ENCODE measurements around the gene PHRF1.

PHRF1 gene

DNA sequence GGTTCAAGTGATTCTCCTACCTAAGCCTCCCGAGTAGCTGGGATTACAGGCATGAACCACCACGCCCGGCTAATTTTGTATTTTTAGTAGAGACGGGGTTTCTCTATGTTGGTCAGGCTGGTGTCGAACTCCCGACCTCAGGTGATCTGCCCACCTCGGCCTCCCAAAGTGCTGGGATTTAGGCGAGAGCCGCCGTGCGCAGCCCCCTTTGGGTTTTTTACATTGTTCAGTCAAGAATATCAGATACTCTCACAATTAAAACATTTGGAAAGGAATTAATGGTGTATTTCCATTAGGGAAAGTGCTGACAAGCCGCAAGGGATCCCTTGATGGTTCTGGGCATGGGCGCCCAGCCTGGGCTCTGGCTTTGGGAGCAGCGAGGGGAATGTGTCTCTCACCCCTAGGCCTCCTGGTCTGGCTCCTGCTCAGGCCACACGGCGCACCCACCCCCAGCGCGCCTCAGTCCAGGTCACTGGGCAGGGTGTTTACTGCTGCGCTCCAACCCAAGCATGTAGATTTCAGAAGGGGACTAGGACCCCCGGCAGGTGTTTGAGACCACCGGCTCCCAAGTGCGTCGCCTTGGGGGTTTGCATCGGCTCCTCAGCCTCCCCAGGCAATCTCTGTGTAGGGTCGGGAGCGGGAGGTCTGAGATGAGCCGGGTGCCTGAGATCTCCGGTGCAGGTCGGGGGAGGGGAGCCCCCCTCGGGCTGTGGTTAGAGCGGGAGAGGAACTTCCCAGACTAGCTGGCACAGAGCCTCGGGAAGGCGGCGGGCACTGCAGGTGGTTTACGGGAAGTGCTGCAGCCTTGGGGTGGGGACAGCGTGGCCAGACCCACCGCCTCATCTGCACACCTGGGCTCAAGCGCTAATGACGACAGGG is 40.3 kb downstream of the PHRF1 start:
- no peak for DNase-seq

DNA sequence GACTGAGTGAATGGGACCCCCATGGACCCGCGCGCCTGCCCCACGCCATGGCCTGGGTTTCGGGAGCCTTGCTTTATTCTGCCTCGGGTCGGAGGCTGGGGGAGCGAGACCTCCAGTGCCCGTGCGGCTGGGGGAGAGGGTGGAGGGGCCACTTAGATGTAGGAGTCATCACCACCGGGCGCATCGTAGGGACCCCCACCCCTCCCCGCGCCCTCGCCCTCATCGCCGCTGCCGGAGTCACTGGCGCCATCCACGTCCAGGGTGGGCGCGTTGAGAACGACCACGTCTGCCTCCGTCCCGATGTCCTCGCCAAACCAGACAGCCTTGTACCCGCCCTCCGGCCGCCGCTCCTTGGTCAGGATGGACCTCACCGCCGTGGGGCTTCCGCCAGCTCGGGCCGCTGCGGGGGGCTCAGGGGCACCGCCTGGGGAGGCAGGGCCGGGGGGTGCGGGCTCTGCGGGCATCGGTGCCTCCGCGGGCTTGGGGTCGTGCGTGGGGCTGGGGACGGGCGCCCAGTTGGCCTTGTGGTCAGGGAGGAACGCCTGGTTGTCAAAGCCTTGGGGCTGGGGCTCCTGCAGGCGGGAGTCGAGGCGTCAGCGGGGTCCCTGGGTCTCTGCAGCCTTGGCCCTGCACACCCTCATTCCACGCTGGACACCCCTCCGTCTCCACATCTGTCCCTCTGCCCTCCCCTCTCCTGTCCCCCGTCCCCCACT is 41.1 kb downstream of the PHRF1 start:
- no peak for DNase-seq

DNA sequence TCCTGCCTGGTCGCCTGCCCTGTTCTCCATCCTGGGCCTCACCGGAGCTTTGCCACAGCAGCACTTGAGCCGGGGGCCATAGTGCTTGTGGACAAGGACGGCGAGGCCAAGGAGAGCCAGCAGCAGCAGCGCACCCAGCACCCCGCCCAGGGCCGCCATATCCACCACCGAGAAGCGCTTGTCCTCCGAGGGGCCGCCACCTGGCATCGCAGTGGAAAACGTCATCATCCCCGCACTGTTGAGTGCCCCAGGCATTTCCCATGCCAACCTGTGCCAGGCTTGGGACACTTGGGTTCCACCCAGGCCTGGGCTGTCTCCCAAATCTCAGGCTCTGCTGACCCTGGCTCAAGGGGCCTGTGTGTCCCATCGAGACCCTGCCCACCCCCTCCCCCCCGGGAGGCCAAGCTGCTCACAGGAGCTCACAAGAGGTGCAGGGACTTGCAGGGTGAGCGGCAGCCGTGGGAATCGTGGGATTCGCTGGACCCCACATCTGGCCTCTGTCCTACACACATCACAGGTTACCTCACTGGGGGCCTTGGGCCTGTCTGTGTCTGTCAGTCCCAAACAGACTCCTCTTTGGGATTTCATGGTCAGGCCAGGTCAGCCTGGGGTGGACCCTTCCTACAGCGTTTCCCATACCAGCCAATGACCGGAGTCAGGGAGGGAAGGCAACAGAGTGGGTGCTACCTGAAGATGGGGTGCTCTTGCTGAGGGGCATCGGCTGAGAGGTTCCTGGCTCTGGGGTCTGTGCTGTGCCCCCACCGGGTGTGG is 41.8 kb downstream of the PHRF1 start:
- no peak for DNase-seq

DNA sequence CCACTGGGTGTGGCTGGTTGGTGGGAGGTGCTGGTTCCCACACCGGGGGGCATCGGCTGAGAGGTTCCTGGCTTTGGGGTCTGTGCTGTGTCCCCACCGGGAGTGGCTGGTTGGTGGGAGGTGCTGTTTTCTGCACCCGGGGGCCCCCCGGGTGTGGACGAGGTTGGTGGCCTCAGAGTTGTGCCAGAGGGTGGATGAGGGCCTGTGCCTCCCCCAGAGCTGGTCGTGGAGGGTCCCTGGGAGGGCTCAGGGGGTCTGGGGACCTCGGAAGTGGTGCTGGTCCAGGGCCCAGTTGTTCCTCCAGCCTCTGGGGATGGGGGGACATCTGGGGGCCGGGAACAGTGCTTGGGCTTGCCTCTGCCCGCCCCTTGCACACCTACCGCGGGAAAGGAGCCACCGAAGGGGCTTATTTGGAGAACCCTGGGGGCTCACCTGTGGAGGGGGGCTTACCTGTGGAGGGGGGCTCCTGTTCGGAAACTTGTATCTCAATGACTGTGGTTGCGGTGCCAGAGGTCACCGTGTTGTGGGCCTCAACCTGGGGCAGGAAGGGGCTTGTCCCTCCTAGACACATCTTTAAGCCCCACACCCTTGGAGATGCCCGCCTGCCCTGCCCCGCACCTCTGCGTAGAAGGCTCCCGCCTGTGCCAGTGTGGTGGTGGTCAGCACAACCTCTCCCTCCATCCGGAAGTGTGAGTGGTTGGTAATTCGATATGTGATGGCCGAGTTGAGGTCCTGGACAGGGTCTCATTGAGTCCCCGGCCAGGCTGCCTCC is 42.8 kb downstream of the PHRF1 start:
- no peak for DNase-seq

DNA sequence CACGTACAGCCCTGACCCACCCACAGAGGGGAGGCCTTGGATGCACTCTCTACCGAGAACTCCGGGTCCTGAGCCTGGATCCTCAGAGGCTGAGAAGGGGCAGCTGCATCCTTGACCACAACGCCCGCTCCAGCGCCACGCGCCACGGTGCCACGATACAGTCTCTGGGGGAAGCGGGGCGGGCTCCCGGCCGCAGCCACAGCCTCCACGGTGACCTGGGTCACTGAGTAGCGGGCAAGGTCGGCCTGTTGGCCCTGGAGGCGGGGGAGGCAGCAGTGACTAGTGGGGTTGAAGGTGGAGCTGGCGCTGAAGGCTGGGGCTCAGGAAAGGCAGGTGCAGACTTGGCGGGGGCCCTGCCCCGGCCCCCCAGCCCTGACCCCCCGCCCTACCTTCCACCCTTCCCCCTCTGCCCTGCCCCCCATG is 43.4 kb downstream of the PHRF1 start:
- no peak for DNase-seq

DNA sequence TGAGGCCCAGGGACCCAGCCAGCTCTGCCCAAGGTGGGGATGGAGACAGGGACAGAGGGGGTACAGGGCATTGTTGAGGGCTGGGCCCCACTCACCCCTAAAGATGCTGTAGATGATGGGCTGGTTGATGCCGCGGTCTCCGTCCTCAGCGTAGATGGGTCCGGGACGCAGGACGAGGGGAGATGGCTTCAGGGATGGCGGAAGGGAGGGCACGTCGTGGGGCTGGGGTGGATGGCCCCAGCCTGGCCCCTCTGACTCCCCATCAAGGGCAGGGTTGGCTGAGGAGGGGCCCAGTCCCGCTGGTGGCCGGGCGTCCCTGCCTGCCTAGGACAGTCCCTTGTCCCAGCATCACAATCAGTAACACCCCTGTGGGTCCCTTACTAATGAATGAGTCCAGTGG is 43.9 kb downstream of the PHRF1 start:
- DNase-seq: no peak

DNA sequence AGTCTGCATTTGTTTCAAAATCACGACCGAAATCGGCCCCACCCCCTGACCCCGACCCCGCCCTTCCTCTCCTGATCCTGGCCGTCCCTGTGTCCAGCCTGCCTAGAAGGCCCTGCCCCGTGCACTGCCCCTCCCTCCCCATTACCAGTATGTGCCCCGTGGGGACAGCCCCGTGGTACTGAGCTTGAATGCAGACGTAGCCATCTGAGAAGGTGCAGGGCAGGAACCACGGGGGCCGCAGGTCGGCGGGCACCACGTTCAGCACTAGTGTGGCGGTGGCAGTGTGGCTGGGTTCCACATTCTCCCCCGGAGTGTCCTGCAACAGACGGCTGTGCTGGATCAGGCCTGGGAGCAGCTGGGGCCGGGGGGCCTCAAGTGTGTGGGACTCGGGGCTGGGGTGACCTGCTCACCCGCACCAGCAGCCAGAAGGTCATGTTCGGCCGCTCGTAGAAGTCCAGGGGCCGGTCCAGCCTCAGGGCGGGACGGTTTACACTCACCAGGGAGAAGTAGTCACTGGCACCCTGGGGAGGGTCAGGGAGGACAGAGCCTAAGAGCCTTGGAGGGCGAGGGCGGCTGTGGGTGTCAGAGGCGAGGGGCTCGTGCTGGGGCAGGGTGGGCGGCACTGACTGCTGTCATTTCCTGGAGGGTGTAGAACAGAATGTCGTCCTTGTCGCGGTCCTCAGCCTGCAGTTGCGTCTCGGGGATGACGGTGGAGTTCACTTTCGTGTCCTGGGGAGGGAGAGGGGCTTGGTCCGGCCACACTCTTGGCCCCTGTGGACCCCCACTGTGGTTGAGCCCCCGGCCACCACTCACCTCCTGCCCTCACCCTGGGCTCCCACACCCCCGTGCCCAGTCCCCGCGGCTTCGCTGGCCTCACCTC is 44.9 kb downstream of the PHRF1 start:
- no peak for DNase-seq

DNA sequence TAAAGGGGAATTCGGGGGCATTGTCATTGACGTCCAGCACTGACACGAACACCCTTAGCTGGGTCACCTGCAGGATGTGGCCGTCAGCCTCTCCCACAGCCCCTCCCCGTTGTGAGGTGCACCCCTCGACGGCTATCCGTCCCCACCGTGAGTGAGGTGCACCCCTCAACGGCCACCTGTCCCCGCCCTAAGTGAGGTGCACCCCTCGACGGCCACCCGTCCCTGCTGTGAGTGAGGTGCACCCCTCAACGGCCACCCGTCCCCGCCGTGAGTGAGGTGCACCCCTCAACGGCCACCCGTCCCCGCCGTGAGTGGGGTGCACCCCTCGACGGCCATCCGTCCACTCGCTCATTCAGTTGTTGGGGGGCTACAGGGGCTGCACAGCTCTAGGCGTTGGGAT is 45.6 kb downstream of the PHRF1 start:
- no peak for DNase-seq

DNA sequence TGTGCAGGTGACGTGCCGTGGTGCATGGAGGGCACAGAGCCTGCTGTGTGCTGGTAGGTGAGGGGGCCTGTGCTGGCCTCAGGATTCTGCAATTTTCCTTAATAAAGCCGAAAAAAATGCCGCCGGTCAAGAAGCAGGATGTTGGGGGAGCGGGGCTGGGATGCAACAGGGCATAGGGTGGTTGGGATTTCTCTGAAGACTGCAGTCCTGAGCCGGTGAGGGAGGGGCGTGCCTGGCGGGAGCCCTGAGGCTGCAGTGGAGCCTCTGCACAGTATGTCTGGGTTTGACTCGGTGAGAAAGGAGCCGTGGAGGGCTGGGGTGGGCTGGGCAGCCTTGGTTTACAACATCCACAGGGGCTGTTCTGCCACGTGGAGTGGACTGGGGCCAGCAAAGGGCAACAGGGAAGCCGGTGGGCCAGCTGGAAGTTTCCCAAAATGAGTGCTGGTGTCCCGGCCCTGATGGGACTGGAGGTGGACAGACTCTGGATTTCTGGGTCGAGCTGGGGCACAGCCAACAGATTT is 47.1 kb downstream of the PHRF1 start:
- no peak for DNase-seq

DNA sequence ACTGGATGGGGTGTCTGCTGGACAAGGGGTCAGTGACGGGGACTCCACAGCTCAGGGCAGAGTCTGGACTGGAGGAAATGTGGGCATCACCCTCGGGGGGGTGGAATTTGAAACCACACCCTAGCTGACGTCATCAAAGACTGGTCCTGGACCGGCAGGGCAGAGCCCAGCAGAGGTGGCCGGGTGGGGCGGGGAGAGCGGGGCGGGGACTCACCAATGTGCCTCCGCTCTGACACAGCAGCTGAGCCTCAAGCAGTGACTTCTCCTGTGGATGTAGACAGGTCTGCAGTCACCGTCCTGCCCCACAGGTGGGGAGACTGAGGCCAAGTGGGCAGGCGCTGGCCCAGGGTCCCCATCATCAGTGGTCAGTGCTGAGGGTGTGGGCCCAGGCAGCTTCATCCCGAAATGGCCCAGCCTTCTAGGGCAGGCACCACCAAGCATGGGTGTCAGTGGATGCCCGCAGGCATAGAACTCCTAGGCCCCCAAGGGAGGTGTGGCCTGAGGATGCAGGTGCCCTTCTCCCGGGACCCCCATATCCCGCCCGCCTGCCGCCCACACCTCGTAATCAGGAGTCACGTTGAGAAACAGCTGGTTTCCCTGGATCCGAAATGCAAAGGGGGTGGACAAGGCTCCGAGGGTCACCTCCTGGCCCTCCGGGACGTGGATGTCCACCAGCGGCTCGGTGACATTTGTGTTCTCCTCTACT is 47.9 kb downstream of the PHRF1 start:
- DNase-seq: no peak

DNA sequence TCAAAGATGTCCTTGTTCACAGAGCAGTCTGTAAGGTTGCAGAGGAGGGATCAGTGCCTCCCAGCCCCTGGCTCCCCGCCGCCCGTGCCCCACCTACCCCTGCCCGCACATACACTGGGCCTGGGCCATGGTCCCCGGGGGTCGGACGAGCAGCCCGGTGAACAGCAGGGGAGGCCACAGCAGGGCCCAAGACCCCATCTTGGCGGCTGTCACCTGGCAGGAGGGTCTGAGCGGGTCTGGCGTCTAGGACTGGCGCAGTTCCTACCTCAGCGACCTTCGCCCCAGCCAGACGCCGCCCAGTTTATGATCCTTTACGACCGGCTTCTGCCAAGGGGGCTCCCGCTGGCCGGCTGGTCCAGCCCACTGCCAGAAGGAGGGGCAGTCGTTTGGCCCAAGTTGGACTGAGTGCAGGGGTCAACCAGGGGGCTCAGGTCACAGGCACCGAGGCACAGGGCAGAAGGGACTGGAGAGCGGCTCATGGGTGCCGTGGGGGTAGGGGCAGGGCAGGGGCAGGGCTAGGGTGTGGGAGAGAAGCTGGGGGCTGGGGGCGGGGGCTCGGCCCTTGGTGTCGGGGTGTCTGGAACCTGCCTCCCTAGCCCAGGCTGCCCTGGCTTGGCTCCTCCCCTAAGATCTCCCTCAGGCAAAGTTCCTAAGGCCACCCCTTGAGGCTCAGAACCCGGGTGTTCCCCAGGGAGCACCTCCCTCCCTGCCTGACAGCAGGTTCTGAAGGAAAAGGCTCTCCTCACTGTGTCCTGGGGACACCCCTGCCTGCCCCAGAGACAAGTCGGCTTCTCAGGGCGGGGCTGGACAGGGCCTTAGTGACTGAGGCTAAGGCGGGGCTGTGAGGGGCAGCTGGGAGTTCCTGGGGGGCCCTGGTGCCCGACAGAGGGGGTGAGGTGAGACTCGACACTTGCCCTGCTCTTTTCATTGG is 48.7 kb downstream of the PHRF1 start, which contains the start of gene CDHR5:
Gene CDHR5, minus strand, starts transcription at position 251 of the 931 bp plus-strand sequence. Its CDS starts 53 bp downstream, at position 198.
- no peak for DNase-seq

DNA sequence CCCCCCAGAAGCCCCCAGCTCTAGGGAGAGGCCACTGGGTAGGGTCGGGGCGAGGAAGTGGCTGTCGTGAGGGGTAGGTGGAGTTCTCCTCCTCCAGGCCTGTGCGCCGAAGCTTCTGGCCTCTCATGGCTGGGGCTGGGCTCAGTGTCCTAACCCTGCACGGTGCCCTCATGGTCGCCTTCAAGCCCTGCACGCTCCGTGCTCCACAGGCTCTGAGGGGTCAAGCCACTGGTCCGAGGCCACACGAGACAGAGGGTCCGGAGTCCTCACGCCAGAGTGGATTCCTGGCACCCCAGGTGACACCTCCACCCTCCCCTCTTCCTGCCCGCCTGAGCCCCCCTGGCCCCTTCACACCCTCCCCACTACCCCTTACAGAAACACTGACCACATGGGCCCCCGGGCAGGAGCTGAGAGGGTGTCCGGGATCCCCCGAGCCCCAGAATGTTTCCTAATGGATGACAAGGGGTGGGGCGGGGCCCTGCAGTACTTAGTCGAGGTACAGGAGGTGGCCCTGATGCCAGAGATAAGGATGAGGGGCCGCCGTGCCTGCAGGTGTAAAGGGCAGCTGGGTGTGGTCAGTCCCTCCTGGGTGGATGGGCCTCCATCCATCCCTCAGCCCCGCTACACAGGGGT is 49.5 kb downstream of the PHRF1 start:
- DNase-seq: no peak

DNA sequence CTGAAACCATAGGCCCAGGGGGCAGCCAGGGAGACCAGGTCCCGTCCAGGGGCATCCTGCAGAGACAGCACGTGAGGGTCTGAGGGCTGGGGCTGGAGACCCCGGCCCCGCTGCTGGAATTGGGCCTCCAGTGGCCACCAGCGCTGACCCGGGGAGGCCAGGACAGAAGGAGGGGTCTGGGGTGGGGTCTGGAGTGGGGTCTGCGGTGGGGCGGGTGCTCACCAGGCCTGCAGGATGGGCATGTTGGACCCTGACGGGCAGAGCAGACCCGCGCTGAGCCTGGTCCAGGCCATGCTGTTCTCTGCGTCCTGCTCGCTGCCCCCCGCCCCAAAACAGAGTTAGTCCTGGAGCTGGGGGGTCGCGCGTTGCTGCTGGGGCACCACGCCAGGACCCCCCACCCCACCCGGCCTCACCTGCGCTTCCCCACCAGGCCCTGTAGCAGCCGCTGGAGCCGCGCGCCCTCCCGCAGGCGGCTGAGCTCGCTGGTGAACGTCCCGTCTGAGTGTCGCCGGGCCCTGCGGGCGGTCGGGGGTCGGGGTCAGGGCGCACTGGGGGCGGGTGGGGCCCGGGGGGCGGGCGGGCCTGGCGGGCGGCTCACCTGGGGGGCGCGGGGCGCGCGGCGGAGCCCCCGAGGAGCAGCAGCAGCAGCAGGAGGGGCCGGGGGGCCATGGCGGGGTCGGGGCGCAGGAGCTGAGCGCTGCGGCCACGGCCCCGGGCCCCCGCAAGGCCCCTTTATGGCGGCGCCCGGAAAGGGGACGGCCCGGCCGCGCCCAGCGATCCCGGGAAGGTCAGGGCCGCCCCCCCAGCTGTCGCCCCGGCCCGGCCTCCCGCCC is 50.4 kb downstream of the PHRF1 start, which contains the start of gene SCT:
Gene SCT, minus strand, starts transcription at position 707 of the 833 bp plus-strand sequence. Its CDS starts 38 bp downstream, at position 669.
- DNase-seq: no peak

DNA sequence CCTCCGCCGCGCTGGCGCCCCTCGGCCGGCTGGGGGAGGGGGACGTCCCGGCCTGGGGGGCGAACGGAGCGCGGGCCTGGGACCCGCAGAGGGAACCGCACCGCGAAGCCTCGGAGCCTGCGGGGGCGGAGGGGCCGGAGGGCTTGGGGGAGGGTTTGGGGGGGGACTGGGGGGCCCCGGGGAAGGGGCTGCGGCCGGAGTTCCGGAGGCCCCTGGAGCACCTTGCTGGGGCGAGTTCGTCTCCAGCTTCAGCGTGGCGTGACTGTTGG is 51.0 kb downstream of the PHRF1 start:
- DNase-seq: no peak

DNA sequence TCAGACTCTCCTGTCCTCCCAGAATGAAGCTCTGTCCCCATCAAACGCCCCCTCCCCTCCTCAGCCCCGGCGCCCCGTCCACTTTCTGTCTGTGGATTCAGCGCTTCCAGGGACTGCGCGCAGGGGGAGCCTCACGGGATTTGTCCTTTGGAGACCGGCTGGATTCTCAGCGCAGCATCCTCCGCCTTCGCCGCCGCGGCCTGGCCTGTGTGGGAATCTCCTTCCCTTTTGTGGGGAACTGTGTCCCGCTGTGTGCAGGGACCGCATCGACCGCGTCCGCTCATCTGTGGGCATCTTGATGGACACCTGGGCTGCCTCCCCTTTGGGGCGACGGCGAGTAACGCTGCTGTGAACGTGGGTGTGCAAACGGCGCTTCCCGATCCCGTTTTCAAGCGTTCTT is 51.8 kb downstream of the PHRF1 start:
- no peak for DNase-seq

DNA sequence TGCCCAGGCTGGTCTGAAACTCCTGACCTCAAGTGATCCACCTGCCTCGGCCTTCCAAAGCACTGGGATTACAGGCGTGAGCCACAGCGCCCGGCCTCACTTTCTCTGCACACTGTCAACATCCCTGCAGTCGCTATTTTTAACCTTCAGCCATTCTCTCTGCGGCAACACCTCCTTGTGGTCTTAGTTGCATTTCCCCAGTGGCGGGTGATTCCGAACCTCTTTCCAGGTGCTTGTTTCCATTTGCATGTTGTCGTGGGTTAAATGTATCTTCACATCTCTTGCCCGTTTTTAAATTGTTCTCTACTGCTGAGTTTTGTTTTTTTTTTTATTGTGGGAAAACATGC is 52.9 kb downstream of the PHRF1 start:
- no peak for DNase-seq

DNA sequence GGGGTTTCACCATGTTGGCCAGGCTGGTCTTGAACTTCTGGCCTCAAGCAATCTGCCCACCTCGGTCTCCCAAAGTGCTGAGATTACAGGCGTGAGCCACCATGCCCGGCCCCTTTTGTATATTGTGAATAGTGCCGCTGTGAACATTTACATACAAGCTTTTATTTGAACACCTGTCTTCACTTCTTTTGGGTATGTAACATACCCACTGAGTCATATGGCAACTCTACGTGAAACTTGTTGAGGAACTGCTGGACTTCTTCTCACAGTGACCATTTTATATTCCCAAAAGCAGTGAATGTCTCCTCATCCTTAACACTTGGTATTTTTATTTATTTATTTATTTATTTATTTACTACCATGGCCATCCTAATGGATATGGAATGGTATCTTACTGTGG is 54.6 kb downstream of the PHRF1 start:
- no peak for DNase-seq

DNA sequence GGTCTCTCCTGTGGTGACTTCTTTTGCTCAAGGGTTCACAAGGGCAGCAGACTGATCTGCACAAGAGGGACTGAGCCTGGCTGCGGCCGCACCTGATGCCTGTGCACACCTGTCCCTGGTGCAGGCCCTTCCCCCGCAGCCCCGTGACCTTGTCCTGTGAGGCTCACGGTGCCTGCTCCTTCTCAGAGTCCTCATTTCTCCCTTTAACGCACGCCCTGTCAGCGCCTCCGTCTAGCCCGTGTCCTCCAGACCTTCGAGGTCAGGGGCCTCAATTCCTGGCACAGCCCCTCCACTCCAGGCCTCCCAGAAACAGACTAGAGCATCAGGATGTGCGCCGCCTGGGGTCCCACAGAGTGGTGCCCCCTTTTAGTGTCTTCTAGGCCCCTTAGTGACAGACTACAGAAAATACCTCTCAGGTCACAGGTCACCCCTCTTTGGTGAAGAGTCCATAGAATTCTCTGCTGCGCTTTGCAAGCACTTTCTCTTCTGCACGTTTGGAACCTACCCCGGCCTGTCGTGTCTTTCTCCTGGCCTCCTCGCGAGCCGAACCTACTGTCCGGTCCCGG is 59.8 kb downstream of the PHRF1 start:
- DNase-seq: no peak

Measured in NCI-H146 (cell line).